ENCODE results near the gene SYCP2L. TPM values are rescaled to one million over a fixed set of nuclear protein-coding genes. Genes with fewer than 3 reads are reported as not detected.

Gene SYCP2L
- total RNA-seq: not detected

DNA sequence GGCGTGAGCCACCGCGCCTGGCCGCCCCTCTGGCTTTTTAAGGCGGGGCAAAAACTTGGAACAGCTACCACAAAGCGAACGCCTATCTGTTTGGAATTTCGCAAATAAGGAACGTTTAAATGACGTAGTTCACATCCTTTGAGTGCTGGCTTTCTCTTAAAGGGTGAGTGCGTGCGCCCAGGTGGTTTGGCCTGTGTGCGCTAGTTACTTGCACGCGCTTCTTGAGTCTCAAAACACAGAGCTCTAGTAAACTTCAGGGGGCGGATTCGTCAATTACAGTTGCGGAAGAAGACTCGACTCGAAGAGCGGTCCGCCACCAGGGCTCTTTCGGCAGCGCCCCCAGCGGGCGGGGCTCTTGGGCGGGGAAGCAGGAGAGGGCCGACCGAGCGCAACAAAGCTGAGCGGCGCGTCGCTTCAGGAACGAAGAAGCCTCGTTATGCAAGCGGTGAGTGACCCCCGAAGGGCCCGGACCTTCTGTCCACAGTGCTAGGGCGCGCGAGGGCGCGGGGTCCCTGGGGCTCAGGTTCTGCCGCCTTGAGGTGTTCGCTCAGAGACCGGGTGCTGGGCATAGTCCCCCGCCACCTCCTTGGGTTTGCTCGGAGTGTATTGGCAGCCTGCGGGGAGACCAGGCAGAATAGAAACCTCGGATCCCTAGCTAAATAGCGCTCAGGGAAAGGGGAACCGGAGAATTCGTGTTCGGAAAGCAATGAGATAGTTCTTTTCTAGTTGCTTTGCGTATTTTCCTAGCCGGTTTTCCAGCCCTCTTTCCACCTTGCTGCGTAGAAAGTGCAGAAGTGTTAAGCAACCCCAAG, at the start of gene SYCP2L:
TSS of gene SYCP2L (plus strand) at position 362 of the 812 bp plus-strand sequence. CDS start at position 437, 75 bp downstream.

DNA sequence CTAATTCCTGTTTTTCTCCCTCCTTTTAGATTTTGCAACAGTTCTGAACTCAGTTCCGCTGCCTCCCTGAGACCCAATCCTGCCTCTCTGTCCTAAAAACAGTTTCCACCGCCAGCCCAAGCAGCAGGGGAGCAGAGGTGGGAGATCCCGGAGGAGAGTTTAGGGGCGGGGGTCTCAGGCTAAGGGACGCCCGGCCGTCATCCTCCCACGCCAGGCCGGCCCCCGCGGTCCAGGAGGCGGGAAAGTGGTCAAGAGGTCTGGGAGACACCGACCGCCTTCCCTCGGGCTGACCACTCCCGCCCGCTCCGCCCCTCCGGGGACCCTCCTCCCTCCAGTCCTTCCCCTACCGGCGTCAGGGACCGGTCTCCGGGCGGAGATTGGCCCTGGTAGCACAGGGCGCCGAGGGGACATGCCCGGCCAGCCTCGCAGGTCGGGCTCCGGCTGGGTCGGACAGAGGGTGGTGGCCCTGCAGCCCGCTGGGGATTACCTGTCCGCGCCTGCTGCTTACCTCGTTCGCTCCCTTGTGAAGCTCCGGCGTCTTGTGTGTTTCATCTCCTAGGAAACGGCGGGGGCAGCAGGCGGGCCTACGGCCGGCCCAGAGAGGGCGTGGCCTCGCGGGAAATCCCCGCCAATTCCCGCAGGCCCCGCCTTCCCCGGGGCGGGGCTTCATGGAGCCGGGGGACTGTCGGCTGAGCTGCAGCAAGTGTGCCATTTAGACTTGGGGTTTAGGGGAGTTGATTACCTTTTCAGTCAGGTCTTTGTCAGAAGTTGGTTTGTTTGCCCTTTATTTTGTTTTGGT, 48.7 kb upstream of the SYCP2L start, which contains the start of gene MAK:
TSS of gene MAK (minus strand) at position 545 of the 799 bp plus-strand sequence. CDS start 7,891 bp downstream, outside the sequence.

Other genes starting within 250 kb of the SYCP2L start
- under 1 TPM; 0.63 to 0.94 TPM for gene C6orf52, start 192.4 kb upstream of the SYCP2L start, total RNA-seq
- gene PAK1IP1, start 192.1 kb upstream of the SYCP2L start, total RNA-seq: 10 to 100 TPM; 11.7 to 12.0 TPM
- gene TMEM14C, start 164.0 kb upstream of the SYCP2L start, total RNA-seq: 10 to 100 TPM; 41.8 to 43.6 TPM
- 10 to 100 TPM; 77.3 to 78.9 TPM for gene TMEM14B, start 139.2 kb upstream of the SYCP2L start, total RNA-seq
- under 1 TPM in 1 of 2 experiments, not detected in 1; 0.10 TPM for gene MAK, start 48.5 kb upstream of the SYCP2L start, total RNA-seq
- gene GCM2, start 5.0 kb upstream of the SYCP2L start, total RNA-seq: not detected
- gene ELOVL2, start 157.3 kb downstream of the SYCP2L start, total RNA-seq: not detected
- 1 to 10 TPM; 7.2 to 7.6 TPM for gene SMIM13, start 206.8 kb downstream of the SYCP2L start, total RNA-seq
- gene ERVFRD-1, start 224.7 kb downstream of the SYCP2L start, total RNA-seq: under 1 TPM in 1 of 2 experiments, not detected in 1; 0.08 TPM

All from activated naive CD4-positive, alpha-beta T cell treated with anti-CD3 and anti-CD28 coated beads, Interleukin-2, amount 10 ng/mL, durations not matched to agents 5 hours and 36 hours (primary cell).